Panc1 (cell line): ENCODE results near the gene SLC7A5. TPM values are rescaled to one million over a fixed set of nuclear protein-coding genes. Genes with fewer than 3 reads are reported as not detected.
"Not testable (repeated sequence)": the region's sequence is repeated elsewhere in the genome, so short reads cannot be mapped to it uniquely, and the experiment has no call there.

Experiments
- ATAC-seq: fragments of 200-7000 bp; cut with Tn5 transposase; 2 replicates; pipeline ENCODE4 v1.9.1; 2020; ENCODE audit warnings: mild to moderate bottlenecking, moderate library complexity
- BruUV-seq: library from RNA; stranded (reverse); fragments of 400-500 nt; replicated peaks from 2 replicates; lab custom pipeline; 2021; lab: Mats Ljungman, UMichigan
- CTCF ChIA-PET: fragments of 300-600 bp; sonication (Branson Sonifier 250); formaldehyde crosslinking; loops from one replicate; lab custom pipeline; 2022; ENCODE audit warnings: antibody characterized with exemption; lab: Charles Lee
- POLR2A ChIA-PET: fragments of 300-600 bp; sonication (Branson Sonifier 250); formaldehyde crosslinking; loops from one replicate; lab custom pipeline; 2022; ENCODE audit warnings: antibody characterized with exemption; lab: Charles Lee
- DNase-seq: peaks from one replicate; pipeline ENCODE4 v3.0.0-alpha.2; 2010; ENCODE audit warnings: low read depth, low spot score
- H3K27ac ChIP-seq: 2 replicates; pipeline ENCODE4 v1.5.1; 2011; ENCODE audit warnings: mild to moderate bottlenecking, low read length, inconsistent platforms
- H3K27me3 ChIP-seq: fragments of 200-500 bp; sonication (Bioruptor generic); 2 replicates; pipeline ENCODE4 v1.6.0; 2014; ENCODE audit warnings: low read length, inconsistent platforms; ENCODE audit not compliant: control insufficient read depth, insufficient read depth
- H3K36me3 ChIP-seq: fragments of 200-500 bp; sonication (Bioruptor generic); 2 replicates; pipeline ENCODE4 v1.5.1; 2014; ENCODE audit warnings: inconsistent platforms, mild to moderate bottlenecking, low read length, moderate library complexity; ENCODE audit not compliant: control insufficient read depth, insufficient read depth
- H3K4me1 ChIP-seq: 2 replicates; pipeline ENCODE4 v1.5.1; 2011; ENCODE audit warnings: inconsistent platforms, mild to moderate bottlenecking, low read length, moderate library complexity; ENCODE audit not compliant: control insufficient read depth, insufficient read depth
- H3K4me3 ChIP-seq, 2 experiments: 2 replicates each; pipeline ENCODE4 v1.5.1; 2011 to 2012; ENCODE audit warnings: low read depth in 2 of 2, low read length in 2 of 2, mild to moderate bottlenecking in 2 of 2, inconsistent platforms in 1 of 2, moderate library complexity in 1 of 2
- H3K9me3 ChIP-seq: fragments of 200-500 bp; sonication (Bioruptor generic); 2 replicates; pipeline ENCODE4 v1.5.1; 2014; ENCODE audit warnings: low read depth, mild to moderate bottlenecking, inconsistent platforms, low read length, moderate library complexity; ENCODE audit not compliant: control insufficient read depth, insufficient read depth
- POLR2AphosphoS5 ChIP-seq: IDR thresholded peaks from 2 replicates; pipeline ENCODE4 v1.6.1; 2012; ENCODE audit warnings: mild to moderate bottlenecking, low read depth, low read length, moderate library complexity
- SIN3A ChIP-seq: IDR thresholded peaks from 2 replicates; pipeline ENCODE4 v1.6.1; 2012; ENCODE audit warnings: low read depth, mild to moderate bottlenecking, low read length, moderate library complexity, borderline replicate concordance; ENCODE audit not compliant: insufficient read depth
- TCF7L2 ChIP-seq: IDR thresholded peaks from 2 replicates; pipeline ENCODE4 v1.6.1; 2011; ENCODE audit warnings: mild to moderate bottlenecking, low read depth, low read length, inconsistent platforms
- in situ Hi-C: cut with HindIII; loops from 2 replicates; pipeline ENCODE4 v1.10.0; 2016; ENCODE audit warnings: low sequenced_read_pairs, low pct_unique_long_range_greater_than_20kb
- intact Hi-C: fragments of 100-400 bp; cut with micrococcal nuclease; formaldehyde crosslinking; loops from one replicate; pipeline ENCODE4 v1.10.0; 2022; ENCODE audit not compliant: unreplicated experiment
- total RNA-seq: library from RNA; stranded (reverse); gene quantifications from one replicate; pipeline ENCODE4 v1.2.1, GENCODE V29; 2021; ENCODE audit not compliant: unreplicated experiment
- TF ChIP-seq, protein P1 (sequence below), 2 experiments: IDR thresholded peaks; 2 replicates each; pipeline ENCODE4 v1.6.1; 2011 to 2012; ENCODE audit warnings: low read depth in 2 of 2, control low read depth in 1 of 2, low read length in 1 of 2, mild to moderate bottlenecking in 1 of 2, moderate library complexity in 1 of 2; ENCODE audit not compliant: insufficient read depth in 1 of 2
- TF ChIP-seq, protein P2 (sequence below): fragments of 450-650 bp; IDR thresholded peaks from 2 replicates; pipeline ENCODE4 v1.5.1; 2017; ENCODE audit warnings: mild to moderate bottlenecking

Gene SLC7A5
- total RNA-seq, 1 experiment from 2014 or later: 231 TPM

DNA sequence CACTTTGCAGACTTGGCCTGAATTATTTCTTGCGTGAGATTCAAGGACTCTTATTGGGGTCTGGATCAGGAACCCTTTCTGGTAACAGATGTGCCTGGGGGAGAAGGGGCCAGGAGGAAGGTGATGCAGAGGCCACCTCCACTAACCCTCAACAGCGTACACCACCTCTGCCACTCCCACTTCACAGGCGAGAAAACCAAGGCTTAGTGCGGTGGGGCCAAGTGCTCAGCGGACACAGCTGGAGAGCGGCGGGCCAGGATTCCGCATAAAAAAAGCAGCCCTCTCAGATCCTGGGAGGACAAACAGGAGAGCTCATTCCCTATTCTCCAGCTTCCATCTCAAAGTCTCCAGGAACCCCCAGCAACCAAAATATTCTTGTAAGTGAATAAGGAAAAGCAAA lies 51.4 kb downstream of the SLC7A5 start:
- no peaks in the 10 kb centered on the region; the same call in 1 of the 2 replicates for H3K4me1 ChIP-seq
- in situ Hi-C loops (no loop called here), intact Hi-C loops (no loop called here)
- DNase-seq (no peak), ATAC-seq (no peak)
- H3K36me3 ChIP-seq: no peaks in the 10 kb centered on the region
- BruUV-seq: no TSS peak
- TF ChIP-seq, protein P1, sequence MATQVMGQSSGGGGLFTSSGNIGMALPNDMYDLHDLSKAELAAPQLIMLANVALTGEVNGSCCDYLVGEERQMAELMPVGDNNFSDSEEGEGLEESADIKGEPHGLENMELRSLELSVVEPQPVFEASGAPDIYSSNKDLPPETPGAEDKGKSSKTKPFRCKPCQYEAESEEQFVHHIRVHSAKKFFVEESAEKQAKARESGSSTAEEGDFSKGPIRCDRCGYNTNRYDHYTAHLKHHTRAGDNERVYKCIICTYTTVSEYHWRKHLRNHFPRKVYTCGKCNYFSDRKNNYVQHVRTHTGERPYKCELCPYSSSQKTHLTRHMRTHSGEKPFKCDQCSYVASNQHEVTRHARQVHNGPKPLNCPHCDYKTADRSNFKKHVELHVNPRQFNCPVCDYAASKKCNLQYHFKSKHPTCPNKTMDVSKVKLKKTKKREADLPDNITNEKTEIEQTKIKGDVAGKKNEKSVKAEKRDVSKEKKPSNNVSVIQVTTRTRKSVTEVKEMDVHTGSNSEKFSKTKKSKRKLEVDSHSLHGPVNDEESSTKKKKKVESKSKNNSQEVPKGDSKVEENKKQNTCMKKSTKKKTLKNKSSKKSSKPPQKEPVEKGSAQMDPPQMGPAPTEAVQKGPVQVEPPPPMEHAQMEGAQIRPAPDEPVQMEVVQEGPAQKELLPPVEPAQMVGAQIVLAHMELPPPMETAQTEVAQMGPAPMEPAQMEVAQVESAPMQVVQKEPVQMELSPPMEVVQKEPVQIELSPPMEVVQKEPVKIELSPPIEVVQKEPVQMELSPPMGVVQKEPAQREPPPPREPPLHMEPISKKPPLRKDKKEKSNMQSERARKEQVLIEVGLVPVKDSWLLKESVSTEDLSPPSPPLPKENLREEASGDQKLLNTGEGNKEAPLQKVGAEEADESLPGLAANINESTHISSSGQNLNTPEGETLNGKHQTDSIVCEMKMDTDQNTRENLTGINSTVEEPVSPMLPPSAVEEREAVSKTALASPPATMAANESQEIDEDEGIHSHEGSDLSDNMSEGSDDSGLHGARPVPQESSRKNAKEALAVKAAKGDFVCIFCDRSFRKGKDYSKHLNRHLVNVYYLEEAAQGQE (IDR thresholded peaks at IDR 0.05; ENCODE audit: insufficient read depth in 1 of 2, low read depth in 2 of 2, low read length in 1 of 2): no peak
- TF ChIP-seq SIN3A: no peak
- TF ChIP-seq, protein P2, sequence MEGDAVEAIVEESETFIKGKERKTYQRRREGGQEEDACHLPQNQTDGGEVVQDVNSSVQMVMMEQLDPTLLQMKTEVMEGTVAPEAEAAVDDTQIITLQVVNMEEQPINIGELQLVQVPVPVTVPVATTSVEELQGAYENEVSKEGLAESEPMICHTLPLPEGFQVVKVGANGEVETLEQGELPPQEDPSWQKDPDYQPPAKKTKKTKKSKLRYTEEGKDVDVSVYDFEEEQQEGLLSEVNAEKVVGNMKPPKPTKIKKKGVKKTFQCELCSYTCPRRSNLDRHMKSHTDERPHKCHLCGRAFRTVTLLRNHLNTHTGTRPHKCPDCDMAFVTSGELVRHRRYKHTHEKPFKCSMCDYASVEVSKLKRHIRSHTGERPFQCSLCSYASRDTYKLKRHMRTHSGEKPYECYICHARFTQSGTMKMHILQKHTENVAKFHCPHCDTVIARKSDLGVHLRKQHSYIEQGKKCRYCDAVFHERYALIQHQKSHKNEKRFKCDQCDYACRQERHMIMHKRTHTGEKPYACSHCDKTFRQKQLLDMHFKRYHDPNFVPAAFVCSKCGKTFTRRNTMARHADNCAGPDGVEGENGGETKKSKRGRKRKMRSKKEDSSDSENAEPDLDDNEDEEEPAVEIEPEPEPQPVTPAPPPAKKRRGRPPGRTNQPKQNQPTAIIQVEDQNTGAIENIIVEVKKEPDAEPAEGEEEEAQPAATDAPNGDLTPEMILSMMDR: no peak
- TF ChIP-seq POLR2AphosphoS5: no peak
- no peak for TF ChIP-seq TCF7L2
- ChIA-PET CTCF (no interaction called here), POLR2A (no interaction called here)
- no peak overlapping the region for H3K27ac ChIP-seq
- H3K27me3 ChIP-seq: no peaks in the 10 kb centered on the region
- no peak overlapping the region for H3K4me3 ChIP-seq
- peaks cover 2% of the 10 kb centered on the region; the same call in 1 of the 2 replicates for H3K9me3 ChIP-seq

DNA sequence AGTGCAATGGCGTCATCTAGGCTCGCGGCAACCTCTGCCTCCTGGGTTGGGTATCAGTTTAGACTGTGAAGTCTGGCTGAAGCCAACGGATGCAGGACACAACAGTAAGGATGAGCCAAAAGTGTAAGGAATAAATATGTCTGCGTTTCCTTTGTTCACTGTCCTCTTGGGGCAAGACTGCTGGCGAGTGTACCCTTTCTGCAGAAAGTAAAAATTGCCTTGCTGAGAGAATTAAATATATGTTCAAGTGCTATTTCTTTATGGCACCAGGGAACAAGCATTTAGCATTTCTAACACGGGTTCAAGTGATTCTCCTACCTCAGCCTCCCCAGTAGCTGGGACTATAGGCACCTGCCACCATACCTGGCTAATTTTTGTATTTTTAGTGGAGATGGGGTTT lies 51.9 kb downstream of the SLC7A5 start:
- POLR2A ChIA-PET, DNase-seq, H3K36me3 ChIP-seq, H3K4me3 ChIP-seq, H3K4me1 ChIP-seq, CTCF ChIA-PET, H3K27me3 ChIP-seq, BruUV-seq, H3K27ac ChIP-seq, in situ Hi-C loops, ATAC-seq, intact Hi-C loops, H3K9me3 ChIP-seq: not testable (repeated sequence)

DNA sequence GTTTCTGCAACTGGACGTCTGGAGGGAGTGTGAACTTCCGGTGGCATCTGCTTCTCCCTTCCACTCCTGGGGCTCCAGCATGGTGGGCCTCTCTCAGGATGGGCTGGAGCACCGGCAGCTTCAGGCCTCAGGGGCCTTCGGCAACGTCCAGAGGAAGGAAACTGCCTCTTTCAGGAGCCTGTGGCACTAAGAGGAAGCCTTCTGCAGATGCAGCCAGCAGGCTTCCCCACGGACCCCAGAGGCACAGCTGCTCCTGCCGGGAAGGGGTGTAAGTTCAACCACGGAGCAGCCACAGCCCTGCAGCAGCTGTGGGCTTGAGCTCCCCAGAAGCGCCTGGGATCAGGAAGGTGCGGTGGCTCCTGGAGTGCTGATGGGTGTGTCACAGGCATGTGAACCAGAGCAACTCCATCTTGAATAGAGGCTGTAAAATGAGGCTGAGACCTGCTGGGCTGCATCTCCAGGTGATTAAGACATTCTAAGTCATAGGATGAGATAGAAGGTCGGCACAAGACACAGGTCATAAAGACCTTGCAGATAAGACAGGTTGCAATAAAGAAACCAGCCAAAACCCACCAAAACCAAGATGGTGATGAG lies 52.7 kb downstream of the SLC7A5 start:
- BruUV-seq: no TSS peak
- no peaks in the 10 kb centered on the region for H3K36me3 ChIP-seq
- no peaks in the 10 kb centered on the region for H3K4me1 ChIP-seq
- DNase-seq: no peak
- CTCF ChIA-PET: no interaction called here
- intact Hi-C loops (no loop called here), in situ Hi-C loops (no loop called here)
- peaks cover 2% of the 10 kb centered on the region; the same call in 1 of the 2 replicates for H3K9me3 ChIP-seq
- H3K27me3 ChIP-seq: no peaks in the 10 kb centered on the region
- no peak overlapping the region for H3K4me3 ChIP-seq
- POLR2A ChIA-PET: no interaction called here
- no peak for TF ChIP-seq SIN3A
- TF ChIP-seq POLR2AphosphoS5: no peak
- TF ChIP-seq TCF7L2: no peak
- TF ChIP-seq, protein P2: no peak
- TF ChIP-seq, protein P1 (IDR thresholded peaks at IDR 0.05; ENCODE audit: insufficient read depth in 1 of 2, low read depth in 2 of 2, low read length in 1 of 2): no peak
- ATAC-seq: no peak
- H3K27ac ChIP-seq: no peak overlapping the region
